Smooth muscle cell (in vitro differentiated cells): ENCODE results near the gene TRIP12. TPM values are rescaled to one million over a fixed set of nuclear protein-coding genes. Genes with fewer than 3 reads are reported as not detected.

Experiments used
- DNase-seq: peaks from one replicate; lab custom pipeline; 2025; ENCODE audit not compliant: unreplicated experiment; lab: John Stamatoyannopoulos, UW
- H2AFZ ChIP-seq: fragments of 200-600 bp; sonication (generic); 2 replicates; pipeline ENCODE4 v1.6.0; 2016; ENCODE audit warnings: antibody characterized with exemption, low read depth, mild to moderate bottlenecking
- H3F3A ChIP-seq: fragments of 200-600 bp; sonication (generic); 2 replicates; pipeline ENCODE4 v1.6.0; 2017; ENCODE audit warnings: antibody characterized with exemption, low read depth
- H3K27ac ChIP-seq: fragments of 200-600 bp; sonication (generic); 2 replicates; pipeline ENCODE4 v1.5.1; 2016; ENCODE audit warnings: low read depth, mild to moderate bottlenecking
- H3K27me3 ChIP-seq: fragments of 200-600 bp; sonication (generic); 2 replicates; pipeline ENCODE4 v1.6.1; 2016; ENCODE audit warnings: low read depth, mild to moderate bottlenecking
- H3K36me3 ChIP-seq: fragments of 200-600 bp; sonication (generic); 2 replicates; pipeline ENCODE4 v1.5.1; 2016; ENCODE audit warnings: low read depth
- H3K4me1 ChIP-seq: fragments of 200-600 bp; sonication (generic); 2 replicates; pipeline ENCODE4 v1.5.1; 2016; ENCODE audit warnings: low read depth
- H3K4me2 ChIP-seq: fragments of 200-600 bp; sonication (generic); 2 replicates; pipeline ENCODE4 v1.6.0; 2016; ENCODE audit warnings: mild to moderate bottlenecking
- H3K4me3 ChIP-seq: fragments of 200-600 bp; sonication (generic); 2 replicates; pipeline ENCODE4 v1.5.1; 2016; ENCODE audit warnings: mild to moderate bottlenecking
- H3K79me2 ChIP-seq: fragments of 200-600 bp; sonication (generic); 2 replicates; pipeline ENCODE4 v1.6.0; 2016; ENCODE audit warnings: low read depth, mild to moderate bottlenecking
- H3K9ac ChIP-seq: fragments of 200-600 bp; sonication (generic); 2 replicates; pipeline ENCODE4 v1.6.0; 2016; ENCODE audit warnings: low read depth
- H3K9me3 ChIP-seq: fragments of 200-600 bp; sonication (generic); replicated peaks from 2 replicates; pipeline ENCODE4 v1.5.1; 2016; ENCODE audit warnings: low read depth
- H4K20me1 ChIP-seq: fragments of 200-600 bp; sonication (generic); 2 replicates; pipeline ENCODE4 v1.6.0; 2016; ENCODE audit warnings: low read depth
- WGBS: methylation state at CpG from one replicate; pipeline ENCODE4 v1.1.7; 2016; ENCODE audit warnings: low lambda C conversion rate; 5-methylcytosine and 5-hydroxymethylcytosine counted together
- polyA plus RNA-seq: library from polyadenylated mRNA; unstranded; fragments of >200 nt; fragmentation: Nextera tagmentation; extraction: Ambion mirVana; gene quantifications from 2 replicates; pipeline ENCODE4 v1.2.1, GENCODE V29; 2016
- total RNA-seq: library from RNA; depleted of rRNA; stranded (reverse); fragments of >200 nt; gene quantifications from 2 replicates; pipeline ENCODE4 v1.2.3, GENCODE V29; 2014
- TF ChIP-seq, protein P1 (sequence below): fragments of 200-600 bp; sonication (generic); IDR thresholded peaks from 2 replicates; pipeline ENCODE4 v1.5.1; 2017; ENCODE audit warnings: borderline replicate concordance, mild to moderate bottlenecking, antibody characterized with exemption; ENCODE audit not compliant: insufficient read depth, poor library complexity, severe bottlenecking

TRIP12 gene
- total and polyA plus RNA-seq, 2 experiments from 2014 or later = 45.5 to 103 TPM

DNA sequence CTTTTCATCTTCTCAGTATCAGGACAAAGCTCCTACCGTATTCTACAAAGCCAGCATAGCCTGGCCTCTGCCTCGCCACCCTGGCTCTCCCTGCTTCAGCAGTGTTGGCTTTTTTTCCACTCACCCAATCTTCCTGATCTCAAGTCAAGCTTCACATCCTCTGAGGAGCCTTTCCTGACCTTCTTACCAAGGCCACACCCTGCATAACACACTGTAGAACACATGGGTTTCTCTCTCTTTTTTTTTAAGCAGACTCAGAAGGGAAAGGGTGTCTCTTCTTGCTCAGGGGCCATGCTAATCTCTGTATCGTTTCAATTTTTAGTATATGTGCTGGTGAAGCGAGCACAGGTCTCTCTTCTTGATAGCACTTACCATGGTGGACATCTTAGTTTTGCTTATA is 15.7 kb upstream of the TRIP12 start:
- TF ChIP-seq, protein P1, sequence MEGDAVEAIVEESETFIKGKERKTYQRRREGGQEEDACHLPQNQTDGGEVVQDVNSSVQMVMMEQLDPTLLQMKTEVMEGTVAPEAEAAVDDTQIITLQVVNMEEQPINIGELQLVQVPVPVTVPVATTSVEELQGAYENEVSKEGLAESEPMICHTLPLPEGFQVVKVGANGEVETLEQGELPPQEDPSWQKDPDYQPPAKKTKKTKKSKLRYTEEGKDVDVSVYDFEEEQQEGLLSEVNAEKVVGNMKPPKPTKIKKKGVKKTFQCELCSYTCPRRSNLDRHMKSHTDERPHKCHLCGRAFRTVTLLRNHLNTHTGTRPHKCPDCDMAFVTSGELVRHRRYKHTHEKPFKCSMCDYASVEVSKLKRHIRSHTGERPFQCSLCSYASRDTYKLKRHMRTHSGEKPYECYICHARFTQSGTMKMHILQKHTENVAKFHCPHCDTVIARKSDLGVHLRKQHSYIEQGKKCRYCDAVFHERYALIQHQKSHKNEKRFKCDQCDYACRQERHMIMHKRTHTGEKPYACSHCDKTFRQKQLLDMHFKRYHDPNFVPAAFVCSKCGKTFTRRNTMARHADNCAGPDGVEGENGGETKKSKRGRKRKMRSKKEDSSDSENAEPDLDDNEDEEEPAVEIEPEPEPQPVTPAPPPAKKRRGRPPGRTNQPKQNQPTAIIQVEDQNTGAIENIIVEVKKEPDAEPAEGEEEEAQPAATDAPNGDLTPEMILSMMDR = no peak
- H3K9me3 ChIP-seq = no peaks in the 10 kb centered on the region
- H3K4me1 ChIP-seq = no peaks in the 10 kb centered on the region
- H4K20me1 ChIP-seq = no peaks in the 10 kb centered on the region
- H3F3A ChIP-seq = no peaks in the 10 kb centered on the region
- no peaks in the 10 kb centered on the region for H3K36me3 ChIP-seq
- no peak for DNase-seq
- H3K27me3 ChIP-seq = no peaks in the 10 kb centered on the region
- H3K9ac ChIP-seq = no peak overlapping the region
- no peaks in the 10 kb centered on the region for H3K79me2 ChIP-seq
- 98% methylated on average over 4 of the region's 4 CpGs for WGBS
- H3K4me3 ChIP-seq = no peak overlapping the region
- H3K27ac ChIP-seq = no peak overlapping the region
- H2AFZ ChIP-seq = no peak overlapping the region
- no peak overlapping the region for H3K4me2 ChIP-seq

DNA sequence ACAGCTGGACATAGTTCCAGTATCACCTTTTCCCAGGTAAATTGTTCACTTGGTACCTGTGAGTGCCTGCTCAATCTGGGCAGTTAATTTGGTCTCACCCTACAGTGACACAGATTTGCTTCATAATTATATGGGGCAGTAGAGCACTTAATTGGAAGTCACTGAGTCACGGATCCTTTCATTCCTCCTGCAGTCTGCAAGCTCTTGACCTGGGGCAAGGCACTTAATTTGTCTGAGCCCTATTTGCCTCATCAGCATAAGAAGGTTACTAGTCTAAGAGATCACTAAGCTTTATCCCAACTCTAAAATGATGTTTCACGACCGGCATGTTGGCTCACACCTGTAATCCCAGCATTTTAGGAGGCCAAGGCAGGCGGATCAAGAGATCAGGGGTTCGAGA is 9.4 kb upstream of the TRIP12 start:
- H3K27me3 ChIP-seq = no peaks in the 10 kb centered on the region
- peak overlapping the region; percentile 51 for H3K27ac ChIP-seq
- H3K79me2 ChIP-seq = peaks cover 18% of the 10 kb centered on the region
- no peaks in the 10 kb centered on the region for H3K36me3 ChIP-seq
- peaks cover 11% of the 10 kb centered on the region for H4K20me1 ChIP-seq
- no peak for DNase-seq
- H3K9ac ChIP-seq = no peak overlapping the region
- H3K4me2 ChIP-seq = no peak overlapping the region
- WGBS = 76% methylated on average over 5 of the region's 5 CpGs
- no peaks in the 10 kb centered on the region for H3K4me1 ChIP-seq
- no peaks in the 10 kb centered on the region for H3F3A ChIP-seq
- H2AFZ ChIP-seq = no peak overlapping the region
- no peaks in the 10 kb centered on the region for H3K9me3 ChIP-seq
- no peak overlapping the region for H3K4me3 ChIP-seq
- TF ChIP-seq, protein P1 = no peak

DNA sequence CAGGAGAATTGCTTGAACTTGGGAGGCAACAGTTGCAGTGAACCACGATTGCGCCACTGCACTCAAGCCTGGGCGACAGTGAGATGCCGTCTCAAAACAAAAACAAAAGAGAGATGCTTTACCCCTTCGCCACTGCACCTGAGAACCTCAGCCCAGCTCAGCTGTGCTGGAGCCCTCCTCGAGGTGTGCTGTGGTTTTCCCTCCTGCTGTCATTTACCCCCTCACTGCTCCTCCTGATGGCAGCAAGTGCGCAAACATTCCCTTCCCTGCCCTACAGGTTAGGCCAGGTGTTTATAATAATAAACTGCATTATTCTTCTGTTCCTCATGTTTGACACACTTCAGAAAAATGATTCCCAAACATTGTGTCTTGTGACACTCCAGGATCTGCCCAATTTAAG is 8.8 kb upstream of the TRIP12 start:
- Histone ChIP-seq H4K20me1 (peaks cover 11% of the 10 kb centered on the region), H3K4me1 (no peaks in the 10 kb centered on the region), H3K4me2 (no peak overlapping the region), H3F3A (no peaks in the 10 kb centered on the region), H3K27ac (peak overlapping the region; percentile 51), H3K4me3 (no peak overlapping the region), H3K9me3 (no peaks in the 10 kb centered on the region), H3K36me3 (no peaks in the 10 kb centered on the region), H3K79me2 (peaks cover 24% of the 10 kb centered on the region), H2AFZ (no peak overlapping the region), H3K27me3 (no peaks in the 10 kb centered on the region), H3K9ac (no peak overlapping the region)
- TF ChIP-seq, protein P1 = no peak
- WGBS = 87% methylated on average over 7 of the region's 7 CpGs
- DNase-seq = no peak

DNA sequence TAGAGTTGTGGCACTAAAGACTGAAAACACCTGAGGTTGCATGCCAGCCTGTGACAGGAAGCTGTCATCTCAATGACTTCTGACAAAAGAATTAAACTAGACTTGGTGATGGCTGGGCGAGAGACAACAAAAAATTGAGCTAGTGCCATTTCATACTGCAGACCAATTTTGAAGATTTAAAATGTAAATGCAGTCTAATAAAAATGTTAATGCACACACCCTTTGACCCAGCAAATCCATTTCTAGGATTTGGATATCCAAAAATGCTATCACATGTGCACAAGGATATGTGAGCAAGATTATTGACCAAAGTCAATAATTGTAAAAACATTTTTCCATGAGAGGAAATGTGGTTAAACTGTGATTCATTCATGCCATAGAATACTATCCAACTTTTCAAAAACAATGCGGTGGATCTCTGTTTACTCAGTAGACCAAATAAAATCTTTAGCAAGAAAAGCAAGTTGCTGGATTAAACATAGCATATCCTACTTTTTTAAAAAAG is 6.1 kb upstream of the TRIP12 start:
- Histone ChIP-seq H3K36me3 (no peaks in the 10 kb centered on the region), H3K4me2 (no peak overlapping the region), H3F3A (no peaks in the 10 kb centered on the region), H3K9ac (no peak overlapping the region), H3K27me3 (no peaks in the 10 kb centered on the region), H2AFZ (no peak overlapping the region), H3K79me2 (peaks cover 42% of the 10 kb centered on the region), H3K27ac (no peak overlapping the region), H3K4me1 (peaks cover 4% of the 10 kb centered on the region), H4K20me1 (peaks cover 11% of the 10 kb centered on the region), H3K9me3 (no peaks in the 10 kb centered on the region), H3K4me3 (no peak overlapping the region)
- TF ChIP-seq, protein P1 = no peak
- 77% methylated on average over 2 of the region's 2 CpGs for whole genome bisulfite sequencing
- no peak for DNase-seq
